Measurements from ENCODE around the gene DAB1. TPM values are rescaled to one million over a fixed set of nuclear protein-coding genes. Genes with fewer than 3 reads are reported as not detected.

The DAB1 gene
- total RNA-seq, 1 donor from 2014 or later, result 1.6 TPM

DNA sequence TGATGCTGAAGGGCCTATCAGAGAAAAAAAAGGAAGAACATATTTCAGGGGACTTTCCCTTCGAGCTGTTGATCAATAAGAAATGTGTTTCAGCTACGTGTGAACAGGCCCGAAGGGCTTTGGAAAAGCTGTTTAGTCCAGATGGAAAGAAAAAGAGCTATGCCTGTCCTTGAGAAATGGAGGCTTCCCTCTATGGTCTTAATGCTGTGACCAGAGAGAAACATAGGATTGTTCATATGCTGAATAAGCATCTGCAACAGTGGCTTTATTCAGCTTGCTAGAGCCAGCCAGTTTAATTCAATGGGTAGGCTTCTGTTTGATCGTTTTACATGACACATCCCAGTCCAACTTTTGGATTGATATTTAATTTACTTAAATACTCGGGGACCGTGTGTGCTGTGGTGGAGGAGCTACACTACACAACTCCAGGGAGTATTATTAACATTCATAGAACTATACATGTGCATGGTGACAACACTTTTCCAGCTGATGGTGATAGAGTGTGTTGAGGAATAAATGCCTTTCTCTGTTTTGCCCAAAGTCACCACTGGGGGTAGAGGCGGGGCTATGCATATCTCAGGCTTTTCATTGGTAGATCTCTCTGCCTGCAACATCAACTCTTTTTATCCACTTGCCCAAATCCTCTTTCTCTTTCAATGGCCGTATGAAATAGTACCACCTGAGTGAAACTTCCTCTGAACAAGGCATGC, 351.3 kb downstream of the DAB1 start:
- no peak for FAIRE-seq
- H3K4me3 Mint-ChIP-seq (ENCODE audit: unreplicated experiment), result no peak overlapping the region
- Histone ChIP-seq H3K4me1 (ENCODE audit: insufficient read depth, low read length) (no peaks in the 10 kb centered on the region), H3K4me3 (ENCODE audit: insufficient read depth, low read depth, low read length) (no peak overlapping the region), H2AFZ (ENCODE audit: low read depth, low read length) (no peak overlapping the region), H3K4me2 (ENCODE audit: low read length) (no peak overlapping the region), H4K20me1 (ENCODE audit: insufficient read depth, low read length) (no peaks in the 10 kb centered on the region), H3K27me3 (ENCODE audit: insufficient read depth, low read length) (no peaks in the 10 kb centered on the region), H3K79me2 (ENCODE audit: insufficient read depth, low read length) (no peaks in the 10 kb centered on the region), H3K9ac (ENCODE audit: low read length) (no peak overlapping the region), H3K9me3 (ENCODE audit: insufficient read depth, low read depth, low read length) (no peaks in the 10 kb centered on the region), H3K27ac (ENCODE audit: low read depth, low read length) (no peak overlapping the region), H3K36me3 (ENCODE audit: insufficient read depth, low read length) (no peaks in the 10 kb centered on the region)
- no peak overlapping the region for H3K27ac Mint-ChIP-seq (ENCODE audit: unreplicated experiment)
- no peak for DNase-seq (ENCODE audit: low read depth)
- H3K36me3 Mint-ChIP-seq (ENCODE audit: low read depth, unreplicated experiment), result no peaks in the 10 kb centered on the region
- H3K4me1 Mint-ChIP-seq (ENCODE audit: low read depth, unreplicated experiment), result peaks cover 2% of the 10 kb centered on the region
- no peaks in the 10 kb centered on the region for H3K9me3 Mint-ChIP-seq (ENCODE audit: unreplicated experiment)
- TF ChIP-seq, protein P1, sequence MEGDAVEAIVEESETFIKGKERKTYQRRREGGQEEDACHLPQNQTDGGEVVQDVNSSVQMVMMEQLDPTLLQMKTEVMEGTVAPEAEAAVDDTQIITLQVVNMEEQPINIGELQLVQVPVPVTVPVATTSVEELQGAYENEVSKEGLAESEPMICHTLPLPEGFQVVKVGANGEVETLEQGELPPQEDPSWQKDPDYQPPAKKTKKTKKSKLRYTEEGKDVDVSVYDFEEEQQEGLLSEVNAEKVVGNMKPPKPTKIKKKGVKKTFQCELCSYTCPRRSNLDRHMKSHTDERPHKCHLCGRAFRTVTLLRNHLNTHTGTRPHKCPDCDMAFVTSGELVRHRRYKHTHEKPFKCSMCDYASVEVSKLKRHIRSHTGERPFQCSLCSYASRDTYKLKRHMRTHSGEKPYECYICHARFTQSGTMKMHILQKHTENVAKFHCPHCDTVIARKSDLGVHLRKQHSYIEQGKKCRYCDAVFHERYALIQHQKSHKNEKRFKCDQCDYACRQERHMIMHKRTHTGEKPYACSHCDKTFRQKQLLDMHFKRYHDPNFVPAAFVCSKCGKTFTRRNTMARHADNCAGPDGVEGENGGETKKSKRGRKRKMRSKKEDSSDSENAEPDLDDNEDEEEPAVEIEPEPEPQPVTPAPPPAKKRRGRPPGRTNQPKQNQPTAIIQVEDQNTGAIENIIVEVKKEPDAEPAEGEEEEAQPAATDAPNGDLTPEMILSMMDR (IDR thresholded peaks at IDR 0.05; ENCODE audit: insufficient read depth, low read depth, low read length), result no peak
- TF ChIP-seq EZH2 (IDR thresholded peaks at IDR 0.05; ENCODE audit: insufficient read depth, low read length), result no peak
- peaks cover 16% of the 10 kb centered on the region for H3K27me3 Mint-ChIP-seq (ENCODE audit: low read depth, unreplicated experiment)

DNA sequence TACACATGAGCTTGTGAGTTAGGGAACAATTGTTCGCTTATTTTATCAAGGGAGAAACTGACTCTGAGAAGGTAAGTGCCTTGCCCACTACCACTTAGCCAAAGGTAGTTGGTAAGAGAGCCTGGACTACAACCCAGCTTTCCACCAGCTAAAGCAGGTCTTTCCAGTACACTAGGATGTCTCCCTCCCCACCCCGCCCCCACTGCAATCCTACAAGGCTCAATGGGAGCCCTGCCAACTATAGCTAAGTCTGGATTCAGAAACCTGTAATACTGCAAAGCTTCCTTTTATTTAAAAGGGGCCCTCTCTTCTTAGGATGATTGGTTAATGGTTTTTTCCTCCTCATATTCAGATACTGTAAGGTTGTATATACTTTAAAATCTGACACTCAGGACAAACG, 356.0 kb downstream of the DAB1 start:
- DNase-seq (ENCODE audit: low read depth) (no peak), FAIRE-seq (no peak)
- no peak overlapping the region for H3K9ac ChIP-seq (ENCODE audit: low read length)
- no peak overlapping the region for H3K4me2 ChIP-seq (ENCODE audit: low read length)
- no peak overlapping the region for H3K27ac ChIP-seq (ENCODE audit: low read depth, low read length)
- H2AFZ ChIP-seq (ENCODE audit: low read depth, low read length), result no peak overlapping the region
- Mint-ChIP-seq H3K9me3 (ENCODE audit: unreplicated experiment) (no peaks in the 10 kb centered on the region), H3K36me3 (ENCODE audit: low read depth, unreplicated experiment) (no peaks in the 10 kb centered on the region), H3K27me3 (ENCODE audit: low read depth, unreplicated experiment) (no peaks in the 10 kb centered on the region), H3K4me3 (ENCODE audit: unreplicated experiment) (no peak overlapping the region), H3K4me1 (ENCODE audit: low read depth, unreplicated experiment) (peaks cover 2% of the 10 kb centered on the region), H3K27ac (ENCODE audit: unreplicated experiment) (no peak overlapping the region)
- no peaks in the 10 kb centered on the region for H3K36me3 ChIP-seq (ENCODE audit: insufficient read depth, low read length)
- H3K79me2 ChIP-seq (ENCODE audit: insufficient read depth, low read length), result no peaks in the 10 kb centered on the region
- no peaks in the 10 kb centered on the region for H3K4me1 ChIP-seq (ENCODE audit: insufficient read depth, low read length)
- H4K20me1 ChIP-seq (ENCODE audit: insufficient read depth, low read length), result no peaks in the 10 kb centered on the region
- H3K4me3 ChIP-seq (ENCODE audit: insufficient read depth, low read depth, low read length), result no peak overlapping the region
- no peak for TF ChIP-seq EZH2 (IDR thresholded peaks at IDR 0.05; ENCODE audit: insufficient read depth, low read length)
- TF ChIP-seq, protein P1 (IDR thresholded peaks at IDR 0.05; ENCODE audit: insufficient read depth, low read depth, low read length), result no peak
- no peaks in the 10 kb centered on the region for H3K9me3 ChIP-seq (ENCODE audit: insufficient read depth, low read depth, low read length)
- no peaks in the 10 kb centered on the region for H3K27me3 ChIP-seq (ENCODE audit: insufficient read depth, low read length)

DNA sequence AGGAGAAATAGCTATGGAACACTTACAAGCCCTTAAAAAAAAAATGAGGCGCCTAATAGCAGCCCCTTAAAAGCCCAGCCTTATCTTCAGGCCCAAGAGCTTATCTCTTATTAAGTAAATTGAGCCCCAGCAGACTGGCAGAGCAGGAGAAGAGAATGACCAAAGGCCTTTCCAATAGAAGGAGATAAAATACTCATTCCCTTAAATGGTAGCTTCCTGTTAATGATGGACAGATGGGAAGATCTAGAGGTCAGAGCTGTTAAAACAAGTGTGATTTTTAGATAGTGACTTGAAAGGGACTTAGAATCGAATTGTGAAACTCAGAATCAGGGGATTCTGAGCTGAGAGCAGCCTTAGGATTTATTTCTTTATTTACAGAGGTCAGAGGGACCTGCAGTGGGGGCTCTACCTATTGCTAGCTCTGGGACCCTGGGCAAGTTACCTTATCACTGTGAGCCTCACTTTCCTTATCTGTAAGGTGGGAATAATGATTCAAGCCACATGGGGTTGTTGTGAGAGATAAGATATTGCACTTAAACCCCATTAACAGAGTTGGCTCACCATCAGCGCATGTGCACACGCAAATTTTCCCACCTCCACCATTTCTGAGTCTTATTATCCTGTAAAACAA, 356.8 kb downstream of the DAB1 start:
- no peak overlapping the region for H3K9ac ChIP-seq (ENCODE audit: low read length)
- TF ChIP-seq EZH2 (IDR thresholded peaks at IDR 0.05; ENCODE audit: insufficient read depth, low read length), result no peak
- TF ChIP-seq, protein P1 (IDR thresholded peaks at IDR 0.05; ENCODE audit: insufficient read depth, low read depth, low read length), result no peak
- H3K27me3 Mint-ChIP-seq (ENCODE audit: low read depth, unreplicated experiment), result no peaks in the 10 kb centered on the region
- no peaks in the 10 kb centered on the region for H3K9me3 ChIP-seq (ENCODE audit: insufficient read depth, low read depth, low read length)
- H3K4me2 ChIP-seq (ENCODE audit: low read length), result no peak overlapping the region
- H4K20me1 ChIP-seq (ENCODE audit: insufficient read depth, low read length), result no peaks in the 10 kb centered on the region
- no peak for FAIRE-seq
- H3K4me3 ChIP-seq (ENCODE audit: insufficient read depth, low read depth, low read length), result no peak overlapping the region
- H3K27ac Mint-ChIP-seq (ENCODE audit: unreplicated experiment), result no peak overlapping the region
- H3K4me3 Mint-ChIP-seq (ENCODE audit: unreplicated experiment), result no peak overlapping the region
- H3K36me3 Mint-ChIP-seq (ENCODE audit: low read depth, unreplicated experiment), result no peaks in the 10 kb centered on the region
- H3K4me1 ChIP-seq (ENCODE audit: insufficient read depth, low read length), result no peaks in the 10 kb centered on the region
- no peaks in the 10 kb centered on the region for H3K9me3 Mint-ChIP-seq (ENCODE audit: unreplicated experiment)
- no peak overlapping the region for H2AFZ ChIP-seq (ENCODE audit: low read depth, low read length)
- no peak overlapping the region for H3K27ac ChIP-seq (ENCODE audit: low read depth, low read length)
- no peaks in the 10 kb centered on the region for H3K36me3 ChIP-seq (ENCODE audit: insufficient read depth, low read length)
- H3K27me3 ChIP-seq (ENCODE audit: insufficient read depth, low read length), result no peaks in the 10 kb centered on the region
- no peak for DNase-seq (ENCODE audit: low read depth)
- H3K4me1 Mint-ChIP-seq (ENCODE audit: low read depth, unreplicated experiment), result peaks cover 2% of the 10 kb centered on the region
- no peaks in the 10 kb centered on the region for H3K79me2 ChIP-seq (ENCODE audit: insufficient read depth, low read length)

Data from astrocyte (in vitro differentiated cells and primary cell).